Spleen (tissue), 11 donors: Measurements from ENCODE around the gene MAP4K3. TPM values are rescaled to one million over a fixed set of nuclear protein-coding genes. Genes with fewer than 3 reads are reported as not detected.

Experiments
- DNase-seq: peaks from one replicate; pipeline ENCODE4 v3.0.0-alpha.2; 2020
- H3K27ac ChIP-seq, 8 donors: fragments of 200-600 bp; sonication (generic) in 7 of 8; 1 replicate in 4 of 8; 2 replicates in 4 of 8; pipeline versions ENCODE4 v1.5.0 to v1.8.0; 2016 to 2021; ENCODE audit warnings: inconsistent platforms in 4 of 8, mild to moderate bottlenecking in 4 of 8, moderate library complexity in 1 of 8
- H3K27me3 ChIP-seq, 7 donors: fragments of 200-600 bp; sonication (generic) in 6 of 7; replicated peaks in 1 of 7; 1 replicate in 4 of 7; 2 replicates in 3 of 7; pipeline versions ENCODE4 v1.5.0 to v1.8.0; 2016 to 2021; ENCODE audit warnings: inconsistent platforms in 3 of 7, mild to moderate bottlenecking in 1 of 7
- H3K36me3 ChIP-seq, 6 donors: fragments of 200-600 bp; sonication (generic) in 5 of 6; 1 replicate in 4 of 6; 2 replicates in 2 of 6; pipeline versions ENCODE4 v1.5.0 to v1.8.0; 2016 to 2021; ENCODE audit warnings: inconsistent platforms in 2 of 6
- H3K4me1 ChIP-seq, 6 donors: fragments of 200-600 bp; sonication (generic) in 5 of 6; 1 replicate in 3 of 6; 2 replicates in 3 of 6; pipeline versions ENCODE4 v1.5.0 to v1.8.0; 2016 to 2021; ENCODE audit warnings: inconsistent platforms in 3 of 6
- H3K4me3 ChIP-seq, 8 donors: fragments of 200-600 bp; sonication (generic) in 7 of 8; 1 replicate in 4 of 8; 2 replicates in 4 of 8; pipeline versions ENCODE4 v1.5.0 to v1.8.0; 2016 to 2021; ENCODE audit warnings: inconsistent platforms in 4 of 8, mild to moderate bottlenecking in 4 of 8, moderate library complexity in 2 of 8
- H3K9me3 ChIP-seq, 8 donors: fragments of 200-600 bp; sonication (generic) in 7 of 8; 1 replicate in 4 of 8; 2 replicates in 4 of 8; pipeline versions ENCODE4 v1.5.0 to v1.8.0; 2016 to 2021; ENCODE audit warnings: inconsistent platforms in 4 of 8
- POLR2A ChIP-seq, 3 donors: fragments of 450-650 bp; IDR thresholded peaks; one replicate each; pipeline ENCODE4 v1.5.1; 2017; ENCODE audit warnings: antibody characterized with exemption in 3 of 3, mild to moderate bottlenecking in 1 of 3
- POLR2AphosphoS5 ChIP-seq, 3 donors: sonication (generic); formaldehyde crosslinking; IDR thresholded peaks; one replicate each; pipeline ENCODE4 v1.5.1; 2017; ENCODE audit warnings: antibody characterized with exemption in 3 of 3
- WGBS, 5 donors: extraction: QIAGEN DNeasy Blood & Tissue Kit in 3 of 5; methylation state at CpG; one replicate each; pipeline versions ENCODE4 v1.1.5 to v1.1.7; 2013 to 2018; 5-methylcytosine and 5-hydroxymethylcytosine counted together
- intact Hi-C: fragments of 100-400 bp; cut with DNase I; formaldehyde crosslinking; loops from one replicate; pipeline ENCODE4 v1.15.0; 2023; ENCODE audit warnings: low total_unique reads
- polyA plus RNA-seq, 3 donors: library from polyadenylated mRNA; stranded (reverse); fragments of 200-250 nt; gene quantifications; one replicate each; pipeline ENCODE4 v1.2.1, GENCODE V29; 2013
- total RNA-seq, 7 donors: library from RNA; depleted of rRNA in 3 of 7; stranded (reverse); fragments of >200 nt in 3 of 7; fragmentation: NEBNext Ultra II Directional in 4 of 7; extraction: Animal tissue kit (Norgen Biotek cat#: 25700) in 4 of 7; gene quantifications; one replicate each; pipeline versions ENCODE4 v1.1.0 to v1.2.1, GENCODE V29; 2016 to 2021
- TF ChIP-seq, protein P1 (sequence below), 11 experiments: fragments of 200-600 bp in 7 of 11; fragments of 450-650 bp in 4 of 11; sonication (generic) in 4 of 11; IDR thresholded peaks in 8 of 11; conservative IDR thresholded peaks in 3 of 11; 1 replicate in 7 of 11; 2 replicates in 4 of 11; pipeline versions ENCODE4 v1.4.0 to v1.8.0; 2016 to 2021; ENCODE audit warnings: antibody characterized with exemption in 11 of 11, inconsistent platforms in 4 of 11, mild to moderate bottlenecking in 1 of 11
- donor health status: healthy with polysubstance abuse.
- donor health status: DM: no; HTN: no; CAD: no; lungs with moderate emphysema.
- donor health status: DM: no; HTN: no; CAD: no.
- donor health status: Bipolar disorder and iron deficiency.
- donor health status: healthy.
- donor health status: DM: no; HTN: no; CAD: no.
- donor health status: DM: yes; HTN: yes; CAD: no.

Gene MAP4K3
- total and polyA plus RNA-seq, 10 donors, result 5.8 to 49.5 (median 32.6) TPM

GRCh38 chr2:39469807-39470206 is 32.7 kb upstream of the MAP4K3 start:
- no peaks in the 10 kb centered on the region for H3K36me3 ChIP-seq
- H3K4me3 ChIP-seq, result no peak overlapping the region
- no peak for DNase-seq
- H3K27me3 ChIP-seq, result no peaks in the 10 kb centered on the region
- no peaks in the 10 kb centered on the region for H3K9me3 ChIP-seq
- intact Hi-C loops, result no loop called here
- peaks cover 7 to 29% (median 13%) of the 10 kb centered on the region in 6 donors for H3K4me1 ChIP-seq
- TF ChIP-seq POLR2AphosphoS5 (IDR thresholded peaks at IDR 0.05) (peak in 1 of 3 donors; percentile 20), POLR2A (IDR thresholded peaks at IDR 0.05) (no peak)
- TF ChIP-seq, protein P1, sequence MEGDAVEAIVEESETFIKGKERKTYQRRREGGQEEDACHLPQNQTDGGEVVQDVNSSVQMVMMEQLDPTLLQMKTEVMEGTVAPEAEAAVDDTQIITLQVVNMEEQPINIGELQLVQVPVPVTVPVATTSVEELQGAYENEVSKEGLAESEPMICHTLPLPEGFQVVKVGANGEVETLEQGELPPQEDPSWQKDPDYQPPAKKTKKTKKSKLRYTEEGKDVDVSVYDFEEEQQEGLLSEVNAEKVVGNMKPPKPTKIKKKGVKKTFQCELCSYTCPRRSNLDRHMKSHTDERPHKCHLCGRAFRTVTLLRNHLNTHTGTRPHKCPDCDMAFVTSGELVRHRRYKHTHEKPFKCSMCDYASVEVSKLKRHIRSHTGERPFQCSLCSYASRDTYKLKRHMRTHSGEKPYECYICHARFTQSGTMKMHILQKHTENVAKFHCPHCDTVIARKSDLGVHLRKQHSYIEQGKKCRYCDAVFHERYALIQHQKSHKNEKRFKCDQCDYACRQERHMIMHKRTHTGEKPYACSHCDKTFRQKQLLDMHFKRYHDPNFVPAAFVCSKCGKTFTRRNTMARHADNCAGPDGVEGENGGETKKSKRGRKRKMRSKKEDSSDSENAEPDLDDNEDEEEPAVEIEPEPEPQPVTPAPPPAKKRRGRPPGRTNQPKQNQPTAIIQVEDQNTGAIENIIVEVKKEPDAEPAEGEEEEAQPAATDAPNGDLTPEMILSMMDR (IDR thresholded peaks at IDR 0.05 in 8 of 11, conservative IDR thresholded peaks at IDR 0.05 in 3 of 11), result no peak
- 36 to 48% (median 41%) methylated on average over 3 of the region's 3 CpGs for WGBS, 5 donors
- peak overlapping the region in 7 of 8 donors; percentile 19 to 57 (median 44) for H3K27ac ChIP-seq

DNA sequence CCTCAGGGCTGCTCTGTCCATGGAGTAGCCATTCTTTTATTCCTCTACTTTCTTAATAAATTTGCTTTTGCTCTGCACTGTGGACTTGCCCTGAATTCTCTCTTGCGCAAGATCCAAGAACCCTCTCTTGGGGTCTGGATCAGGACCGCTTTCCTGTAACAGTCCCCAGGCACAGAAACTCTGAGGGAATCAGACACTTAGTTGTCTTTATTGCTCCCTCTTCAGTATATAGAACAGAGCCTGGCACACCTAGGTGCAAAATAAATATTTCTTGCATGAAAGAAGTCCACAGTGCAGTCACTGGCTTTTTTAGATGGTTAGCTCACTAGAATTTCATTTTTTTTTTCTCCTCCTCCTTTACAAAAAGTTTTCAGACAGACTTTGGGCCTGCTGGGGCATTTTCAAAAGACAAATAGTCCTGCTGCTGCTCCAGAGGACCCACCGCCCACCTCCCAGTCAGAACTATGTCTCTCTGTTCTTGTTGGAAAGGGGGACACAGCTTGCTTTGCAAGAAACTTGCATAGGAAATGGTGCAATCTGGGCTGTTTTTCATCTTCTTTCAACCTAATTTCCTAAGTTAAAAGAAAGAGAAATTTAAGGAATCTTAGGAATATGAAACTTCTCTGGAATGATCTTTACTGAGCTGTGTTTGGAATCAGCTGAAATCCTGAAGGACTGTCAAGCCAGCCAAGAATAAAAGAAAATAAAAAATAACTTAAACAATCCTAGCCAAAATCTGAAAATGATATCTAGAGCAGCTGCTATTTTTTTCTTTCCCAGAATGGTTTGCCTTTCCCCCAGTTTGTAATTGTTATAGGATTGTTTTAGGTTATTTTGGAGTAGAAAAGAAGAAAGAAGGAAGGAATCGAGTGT is 31.7 kb upstream of the MAP4K3 start:
- TF ChIP-seq, protein P1 (IDR thresholded peaks at IDR 0.05 in 8 of 11, conservative IDR thresholded peaks at IDR 0.05 in 3 of 11), result no peak
- no peak overlapping the region for H3K4me3 ChIP-seq

DNA sequence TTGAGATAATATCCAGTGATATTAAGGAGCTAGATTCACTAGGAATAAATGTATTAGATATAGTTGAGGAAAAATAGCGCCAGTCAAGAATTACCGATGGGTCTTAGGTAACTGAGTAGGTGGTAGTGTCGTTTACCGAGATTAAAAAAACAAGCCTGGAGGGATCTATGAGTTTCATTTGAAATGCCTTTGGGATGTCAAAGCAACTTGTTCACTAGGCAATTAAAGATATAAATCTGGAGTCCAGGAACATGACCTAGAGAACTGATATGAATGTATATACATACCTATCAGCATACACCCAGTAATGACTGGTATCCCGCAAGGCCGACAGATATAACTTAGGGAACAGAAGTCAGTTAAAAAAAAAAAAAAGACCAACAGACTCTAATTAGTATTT is 29.2 kb upstream of the MAP4K3 start:
- intact Hi-C loops, result no loop called here
- WGBS, 5 donors, result 97 to 99% (median 97%) methylated on average over 6 of the region's 6 CpGs
- H3K4me3 ChIP-seq, result no peak overlapping the region
- H3K4me1 ChIP-seq, result peaks cover 7 to 27% (median 13%) of the 10 kb centered on the region in 6 donors
- no peak for TF ChIP-seq POLR2AphosphoS5 (IDR thresholded peaks at IDR 0.05)
- TF ChIP-seq, protein P1 (IDR thresholded peaks at IDR 0.05 in 8 of 11, conservative IDR thresholded peaks at IDR 0.05 in 3 of 11), result no peak
- no peak for TF ChIP-seq POLR2A (IDR thresholded peaks at IDR 0.05)
- no peaks in the 10 kb centered on the region for H3K27me3 ChIP-seq
- no peaks in the 10 kb centered on the region for H3K36me3 ChIP-seq
- H3K9me3 ChIP-seq, result no peaks in the 10 kb centered on the region
- DNase-seq, result no peak
- no peak overlapping the region for H3K27ac ChIP-seq

More for the DNA sequence above, 31.7 kb upstream of the MAP4K3 start:
- peak overlapping the region in 7 of 8 donors; percentile 19 to 57 (median 44) for H3K27ac ChIP-seq
- DNase-seq, result no peak
- no peaks in the 10 kb centered on the region for H3K27me3 ChIP-seq
- peaks cover 7 to 27% (median 13%) of the 10 kb centered on the region in 6 donors for H3K4me1 ChIP-seq
- WGBS, 5 donors, result 84 to 95% (median 91%) methylated on average over 4 of the region's 4 CpGs
- H3K9me3 ChIP-seq, result no peaks in the 10 kb centered on the region
- no peaks in the 10 kb centered on the region for H3K36me3 ChIP-seq
- intact Hi-C loops, result no loop called here

DNA sequence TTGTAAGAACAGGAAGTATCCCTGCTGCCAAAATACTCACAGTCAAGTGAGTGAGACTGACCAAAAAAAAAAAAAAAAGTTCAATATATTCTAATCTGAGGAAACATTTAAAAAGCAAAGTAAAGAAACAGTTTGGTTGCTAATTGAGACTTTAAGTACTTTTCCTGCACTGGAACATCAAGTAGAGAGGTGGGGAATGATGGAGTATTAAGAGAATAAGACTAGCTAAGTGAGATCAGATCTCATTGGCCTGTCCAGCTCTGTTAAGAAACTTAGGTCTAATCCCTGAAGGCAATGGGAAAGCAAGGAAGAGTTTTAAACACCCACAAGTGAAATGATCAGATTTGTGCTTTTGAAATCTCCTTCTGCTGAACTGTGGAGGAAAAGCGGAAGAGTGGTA is 27.8 kb upstream of the MAP4K3 start:
- peaks cover 3 to 16% (median 6%) of the 10 kb centered on the region in 6 donors for H3K4me1 ChIP-seq
- DNase-seq, result no peak
- TF ChIP-seq POLR2AphosphoS5 (IDR thresholded peaks at IDR 0.05) (no peak), POLR2A (IDR thresholded peaks at IDR 0.05) (no peak)
- H3K36me3 ChIP-seq, result peaks cover 0 to 5% (median 0%) of the 10 kb centered on the region in 6 donors
- no peak overlapping the region for H3K4me3 ChIP-seq
- peaks cover 0 to 5% (median 0%) of the 10 kb centered on the region in 8 donors for H3K9me3 ChIP-seq
- H3K27me3 ChIP-seq, result no peaks in the 10 kb centered on the region
- H3K27ac ChIP-seq, result no peak overlapping the region
- intact Hi-C loops, result no loop called here
- WGBS, 5 donors, result 43 to 79% (median 53%) methylated on average over 1 of the region's 1 CpG
